ENCODE measurements around the gene RHOH. TPM values are rescaled to one million over a fixed set of nuclear protein-coding genes. Genes with fewer than 3 reads are reported as not detected.

The RHOH gene
- total RNA-seq, 2 donors from 2014 or later, result 0.47 to 1.2 TPM

DNA sequence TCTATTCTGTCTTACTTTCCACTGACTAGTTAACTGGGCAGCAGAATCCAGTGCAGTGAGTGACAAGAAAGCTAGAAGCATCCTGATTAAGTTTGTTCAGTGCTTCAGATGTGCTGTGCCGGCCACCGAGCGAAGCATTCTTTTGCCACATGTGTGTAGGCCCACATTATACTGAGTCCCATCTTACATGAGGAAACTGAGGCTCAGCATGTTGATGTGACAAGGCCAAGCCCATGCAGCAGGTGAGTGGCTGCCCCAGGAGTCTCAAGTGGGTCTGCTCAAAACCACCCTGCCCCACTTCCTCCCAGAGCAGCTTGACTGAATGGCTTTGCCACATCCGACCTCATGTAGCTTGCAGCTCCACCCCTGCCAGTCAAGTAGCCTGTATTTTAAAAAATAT is 50.5 kb downstream of the RHOH start:
- Histone ChIP-seq H3K27ac (no peak overlapping the region), H3K36me3 (no peaks in the 10 kb centered on the region), H3K27me3 (no peaks in the 10 kb centered on the region), H3K9me3 (no peaks in the 10 kb centered on the region), H3K4me3 (no peak overlapping the region), H3K4me1 (no peaks in the 10 kb centered on the region)
- TF ChIP-seq, protein P1, sequence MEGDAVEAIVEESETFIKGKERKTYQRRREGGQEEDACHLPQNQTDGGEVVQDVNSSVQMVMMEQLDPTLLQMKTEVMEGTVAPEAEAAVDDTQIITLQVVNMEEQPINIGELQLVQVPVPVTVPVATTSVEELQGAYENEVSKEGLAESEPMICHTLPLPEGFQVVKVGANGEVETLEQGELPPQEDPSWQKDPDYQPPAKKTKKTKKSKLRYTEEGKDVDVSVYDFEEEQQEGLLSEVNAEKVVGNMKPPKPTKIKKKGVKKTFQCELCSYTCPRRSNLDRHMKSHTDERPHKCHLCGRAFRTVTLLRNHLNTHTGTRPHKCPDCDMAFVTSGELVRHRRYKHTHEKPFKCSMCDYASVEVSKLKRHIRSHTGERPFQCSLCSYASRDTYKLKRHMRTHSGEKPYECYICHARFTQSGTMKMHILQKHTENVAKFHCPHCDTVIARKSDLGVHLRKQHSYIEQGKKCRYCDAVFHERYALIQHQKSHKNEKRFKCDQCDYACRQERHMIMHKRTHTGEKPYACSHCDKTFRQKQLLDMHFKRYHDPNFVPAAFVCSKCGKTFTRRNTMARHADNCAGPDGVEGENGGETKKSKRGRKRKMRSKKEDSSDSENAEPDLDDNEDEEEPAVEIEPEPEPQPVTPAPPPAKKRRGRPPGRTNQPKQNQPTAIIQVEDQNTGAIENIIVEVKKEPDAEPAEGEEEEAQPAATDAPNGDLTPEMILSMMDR (IDR thresholded peaks at IDR 0.05), result no peak
- no peak for DNase-seq (ENCODE audit: low spot score)

DNA sequence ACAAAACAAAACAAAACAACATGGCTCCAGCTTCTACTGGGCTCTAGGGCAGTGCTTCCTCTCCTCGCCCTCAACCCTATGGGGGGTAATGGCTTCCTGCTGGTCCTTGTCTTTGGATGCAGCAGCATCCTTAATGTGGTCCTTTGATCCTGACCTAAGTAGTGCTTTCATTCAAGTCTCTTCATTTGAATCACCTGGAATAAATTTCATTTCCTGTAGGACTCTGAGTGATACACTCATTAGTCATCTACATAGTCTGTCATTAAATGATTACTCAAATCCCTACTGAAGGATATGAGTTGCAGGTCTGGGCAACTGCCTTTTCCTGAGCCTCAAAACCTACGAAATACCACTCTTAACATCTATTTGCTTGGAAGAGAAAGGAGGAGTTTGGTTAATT is 54.5 kb downstream of the RHOH start:
- DNase-seq (ENCODE audit: low spot score), result no peak
- no peaks in the 10 kb centered on the region for H3K36me3 ChIP-seq
- no peaks in the 10 kb centered on the region for H3K4me1 ChIP-seq
- no peaks in the 10 kb centered on the region for H3K27me3 ChIP-seq
- TF ChIP-seq, protein P1 (IDR thresholded peaks at IDR 0.05), result no peak
- no peak overlapping the region for H3K4me3 ChIP-seq
- no peaks in the 10 kb centered on the region for H3K9me3 ChIP-seq
- H3K27ac ChIP-seq, result no peak overlapping the region

DNA sequence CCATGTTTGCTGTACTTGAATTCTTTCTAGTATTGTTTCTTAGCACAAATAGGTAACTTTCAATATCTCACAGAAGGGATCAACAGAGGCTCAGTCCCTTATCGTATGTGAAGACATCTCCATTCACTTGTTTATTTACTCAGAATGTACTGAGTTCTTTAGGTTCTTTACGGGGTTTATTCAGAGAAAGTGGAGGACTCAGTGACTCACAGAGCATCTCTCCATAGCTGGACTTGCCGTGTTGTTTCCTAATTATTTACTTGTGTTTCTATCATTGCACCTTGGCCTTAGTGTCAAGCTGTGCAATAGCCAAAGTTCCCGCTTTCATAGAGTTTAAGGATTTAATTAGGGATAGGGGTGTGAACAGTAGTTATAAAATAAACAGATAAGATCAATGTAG is 57.1 kb downstream of the RHOH start:
- DNase-seq (ENCODE audit: low spot score), result no peak
- H3K27me3 ChIP-seq, result no peaks in the 10 kb centered on the region
- H3K36me3 ChIP-seq, result no peaks in the 10 kb centered on the region
- H3K4me3 ChIP-seq, result no peak overlapping the region
- H3K27ac ChIP-seq, result no peak overlapping the region
- no peaks in the 10 kb centered on the region for H3K9me3 ChIP-seq
- TF ChIP-seq, protein P1 (IDR thresholded peaks at IDR 0.05), result no peak
- no peaks in the 10 kb centered on the region for H3K4me1 ChIP-seq

DNA sequence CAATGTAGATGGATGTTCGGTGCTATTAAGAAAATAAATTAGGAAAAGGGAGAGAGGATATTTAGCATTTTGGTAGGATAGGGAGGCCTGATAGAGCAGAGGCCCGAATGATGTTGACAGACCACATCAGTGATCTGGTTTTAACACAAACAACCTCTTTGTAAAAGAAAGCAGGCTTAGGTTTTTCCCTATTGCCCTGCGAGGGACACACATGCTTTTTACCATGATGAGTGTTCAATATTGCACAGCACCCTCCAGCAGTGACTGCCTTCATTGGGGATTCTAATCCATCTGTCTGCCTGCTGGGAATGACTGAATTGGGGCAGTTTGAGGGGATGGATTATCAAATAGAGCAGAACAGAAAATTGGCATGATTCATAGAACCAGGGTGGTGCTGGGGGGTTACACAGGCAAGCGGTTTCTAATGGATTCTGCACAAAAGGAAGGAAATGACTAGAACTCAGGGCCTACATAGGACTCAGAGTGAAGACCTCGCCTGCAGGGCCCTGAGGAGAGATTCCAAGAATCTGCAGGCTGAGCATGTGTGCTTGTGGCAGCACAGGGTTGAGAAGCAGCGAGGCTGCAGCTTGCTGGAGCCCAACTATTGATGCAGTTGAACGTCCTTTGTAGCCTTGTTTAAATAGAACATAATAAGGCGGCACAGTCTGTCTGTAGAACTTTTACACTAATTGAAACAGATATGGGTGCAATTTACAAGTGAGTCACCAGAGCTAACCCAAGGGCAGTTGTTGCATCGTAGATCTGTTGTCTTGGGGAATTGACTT is 58.0 kb downstream of the RHOH start:
- H3K27me3 ChIP-seq, result no peaks in the 10 kb centered on the region
- no peak overlapping the region for H3K4me3 ChIP-seq
- H3K4me1 ChIP-seq, result no peaks in the 10 kb centered on the region
- TF ChIP-seq, protein P1 (IDR thresholded peaks at IDR 0.05), result no peak
- H3K9me3 ChIP-seq, result no peaks in the 10 kb centered on the region
- DNase-seq (ENCODE audit: low spot score), result no peak
- H3K36me3 ChIP-seq, result no peaks in the 10 kb centered on the region
- no peak overlapping the region for H3K27ac ChIP-seq

DNA sequence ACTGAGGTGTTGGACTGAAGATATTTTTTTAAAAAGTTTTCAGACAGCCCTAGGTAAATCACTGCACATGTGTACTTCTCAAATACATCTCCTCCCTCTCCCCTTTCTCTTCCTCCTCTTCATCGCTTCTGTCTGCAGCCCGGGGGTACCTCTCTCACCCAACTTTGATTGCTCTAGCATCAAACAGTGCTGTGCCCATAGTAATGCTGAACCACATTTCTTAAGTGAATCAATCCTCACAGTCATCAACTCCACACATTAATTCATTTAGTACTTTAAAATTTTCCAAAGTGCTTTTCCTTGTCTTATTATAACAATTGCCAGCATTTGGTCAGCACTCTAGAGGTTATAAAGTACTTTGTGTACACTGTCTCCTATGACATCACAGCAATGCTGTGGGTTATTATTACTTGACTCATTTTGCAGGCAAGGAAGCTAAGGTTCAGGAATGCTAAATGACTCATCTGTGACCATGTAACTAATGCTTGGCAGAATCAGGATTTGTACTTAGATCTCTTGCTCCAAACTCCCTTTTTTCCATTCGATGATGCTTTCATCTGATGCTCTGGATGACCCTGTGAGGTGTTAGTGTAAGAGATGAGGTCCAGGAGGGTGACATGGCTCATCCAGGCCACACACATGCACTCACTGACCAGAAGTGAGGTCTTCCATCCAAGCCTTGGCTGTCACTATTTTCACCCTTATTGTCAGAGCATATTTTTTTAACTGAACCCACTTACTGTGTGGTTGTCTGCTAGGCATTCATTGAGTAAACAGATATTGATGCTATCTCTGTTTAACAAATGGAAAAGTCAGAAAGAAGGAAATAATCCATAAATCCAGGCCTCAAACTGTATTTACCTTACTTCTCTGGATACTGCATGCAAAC is 58.8 kb downstream of the RHOH start:
- TF ChIP-seq, protein P1 (IDR thresholded peaks at IDR 0.05), result no peak
- Histone ChIP-seq H3K27me3 (no peaks in the 10 kb centered on the region), H3K9me3 (no peaks in the 10 kb centered on the region), H3K4me1 (no peaks in the 10 kb centered on the region), H3K36me3 (no peaks in the 10 kb centered on the region), H3K4me3 (no peak overlapping the region), H3K27ac (no peak overlapping the region)
- no peak for DNase-seq (ENCODE audit: low spot score)
